ENCODE results near the gene TXNDC15.

Gene TXNDC15

DNA sequence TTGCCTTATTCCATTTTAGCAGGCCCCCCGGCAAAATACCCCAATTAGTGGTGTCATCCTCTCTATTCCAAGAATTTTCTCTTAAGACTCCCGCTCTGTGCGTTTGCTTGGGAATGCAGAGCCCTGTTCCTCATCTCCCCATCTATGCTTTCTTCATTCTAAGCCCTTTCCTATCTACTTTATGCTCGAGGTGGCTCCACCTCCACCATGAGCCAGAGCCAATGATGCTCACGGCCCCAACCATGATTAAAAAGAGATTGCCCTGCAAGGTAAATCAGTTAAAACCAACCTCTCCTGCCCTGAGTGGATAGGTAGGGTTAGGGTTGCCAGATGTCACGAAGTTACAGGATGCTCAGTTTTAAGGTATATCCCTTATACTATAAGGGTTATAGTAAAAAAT lies 677 bp upstream of the TXNDC15 start:
- peaks cover 31% of the 10 kb centered on the region for H3K79me2 ChIP-seq (ENCODE audit: insufficient read depth, low read length)
- H3K4me2 ChIP-seq (ENCODE audit: low read depth, low read length, poor library complexity, severe bottlenecking), result peak overlapping the region; percentile 86
- H4K20me1 ChIP-seq (ENCODE audit: low read depth, low read length), result no peaks in the 10 kb centered on the region
- peak overlapping the region; percentile 94 for H3K9ac ChIP-seq (ENCODE audit: low read length)
- H3F3A ChIP-seq (ENCODE audit: insufficient read depth), result peaks cover 5% of the 10 kb centered on the region; the same call in 1 of the 2 replicates
- peak overlapping the region; percentile 69 for H3K27ac ChIP-seq (ENCODE audit: low read depth, low read length)
- H3K27me3 ChIP-seq (ENCODE audit: low read length), result no peaks in the 10 kb centered on the region
- H3K9me2 ChIP-seq (replicated peaks; ENCODE audit: insufficient read depth, low read length), result no peaks in the 10 kb centered on the region
- TF ChIP-seq, protein P1, sequence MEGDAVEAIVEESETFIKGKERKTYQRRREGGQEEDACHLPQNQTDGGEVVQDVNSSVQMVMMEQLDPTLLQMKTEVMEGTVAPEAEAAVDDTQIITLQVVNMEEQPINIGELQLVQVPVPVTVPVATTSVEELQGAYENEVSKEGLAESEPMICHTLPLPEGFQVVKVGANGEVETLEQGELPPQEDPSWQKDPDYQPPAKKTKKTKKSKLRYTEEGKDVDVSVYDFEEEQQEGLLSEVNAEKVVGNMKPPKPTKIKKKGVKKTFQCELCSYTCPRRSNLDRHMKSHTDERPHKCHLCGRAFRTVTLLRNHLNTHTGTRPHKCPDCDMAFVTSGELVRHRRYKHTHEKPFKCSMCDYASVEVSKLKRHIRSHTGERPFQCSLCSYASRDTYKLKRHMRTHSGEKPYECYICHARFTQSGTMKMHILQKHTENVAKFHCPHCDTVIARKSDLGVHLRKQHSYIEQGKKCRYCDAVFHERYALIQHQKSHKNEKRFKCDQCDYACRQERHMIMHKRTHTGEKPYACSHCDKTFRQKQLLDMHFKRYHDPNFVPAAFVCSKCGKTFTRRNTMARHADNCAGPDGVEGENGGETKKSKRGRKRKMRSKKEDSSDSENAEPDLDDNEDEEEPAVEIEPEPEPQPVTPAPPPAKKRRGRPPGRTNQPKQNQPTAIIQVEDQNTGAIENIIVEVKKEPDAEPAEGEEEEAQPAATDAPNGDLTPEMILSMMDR (IDR thresholded peaks at IDR 0.05; ENCODE audit: insufficient read depth, low read length, poor library complexity, severe bottlenecking), result no peak
- no peak for TF ChIP-seq EZH2phosphoT487 (conservative IDR thresholded peaks at IDR 0.05; ENCODE audit: low read length)
- peak overlapping the region; percentile 61 for H3K4me3 ChIP-seq (ENCODE audit: insufficient read depth, low read length, poor library complexity, severe bottlenecking)
- H3K9me3 ChIP-seq (ENCODE audit: insufficient read depth, low read length), result no peaks in the 10 kb centered on the region
- peak overlapping the region; percentile 99 for H2AFZ ChIP-seq (ENCODE audit: low read depth, low read length, severe bottlenecking)
- no peaks in the 10 kb centered on the region for H3K36me3 ChIP-seq (ENCODE audit: low read length)

GRCh38 chr5:134874831-134875655 lies 872 bp downstream of the TXNDC15 start:
- no peaks in the 10 kb centered on the region for H3K27me3 ChIP-seq (ENCODE audit: low read length)
- TF ChIP-seq, protein P1 (IDR thresholded peaks at IDR 0.05; ENCODE audit: insufficient read depth, low read length, poor library complexity, severe bottlenecking), result no peak
- no peak for TF ChIP-seq EZH2phosphoT487 (conservative IDR thresholded peaks at IDR 0.05; ENCODE audit: low read length)
- no peaks in the 10 kb centered on the region for H3K36me3 ChIP-seq (ENCODE audit: low read length)
- no peaks in the 10 kb centered on the region for H4K20me1 ChIP-seq (ENCODE audit: low read depth, low read length)
- H2AFZ ChIP-seq (ENCODE audit: low read depth, low read length, severe bottlenecking), result peak overlapping the region; percentile 99
- H3F3A ChIP-seq (ENCODE audit: insufficient read depth), result peaks cover 5% of the 10 kb centered on the region; the same call in 1 of the 2 replicates
- H3K9me2 ChIP-seq (replicated peaks; ENCODE audit: insufficient read depth, low read length), result no peaks in the 10 kb centered on the region
- H3K9ac ChIP-seq (ENCODE audit: low read length), result peak overlapping the region; percentile 94
- no peaks in the 10 kb centered on the region for H3K9me3 ChIP-seq (ENCODE audit: insufficient read depth, low read length)
- H3K4me2 ChIP-seq (ENCODE audit: low read depth, low read length, poor library complexity, severe bottlenecking), result peak overlapping the region; percentile 86
- peaks cover 45% of the 10 kb centered on the region for H3K79me2 ChIP-seq (ENCODE audit: insufficient read depth, low read length)
- peak overlapping the region; percentile 69 for H3K27ac ChIP-seq (ENCODE audit: low read depth, low read length)
- peak overlapping the region; percentile 61 for H3K4me3 ChIP-seq (ENCODE audit: insufficient read depth, low read length, poor library complexity, severe bottlenecking)

GRCh38 chr5:134877159-134877558 lies 3.0 kb downstream of the TXNDC15 start:
- H3K27ac ChIP-seq (ENCODE audit: low read depth, low read length), result no peak overlapping the region; the same call in 1 of the 2 replicates
- no peaks in the 10 kb centered on the region for H4K20me1 ChIP-seq (ENCODE audit: low read depth, low read length)
- peaks cover 54% of the 10 kb centered on the region for H3K79me2 ChIP-seq (ENCODE audit: insufficient read depth, low read length)
- H3K9me3 ChIP-seq (ENCODE audit: insufficient read depth, low read length), result no peaks in the 10 kb centered on the region
- no peak overlapping the region for H2AFZ ChIP-seq (ENCODE audit: low read depth, low read length, severe bottlenecking)
- no peak overlapping the region for H3K4me3 ChIP-seq (ENCODE audit: insufficient read depth, low read length, poor library complexity, severe bottlenecking)
- H3K4me2 ChIP-seq (ENCODE audit: low read depth, low read length, poor library complexity, severe bottlenecking), result no peak overlapping the region
- H3K9ac ChIP-seq (ENCODE audit: low read length), result no peak overlapping the region; the same call in 1 of the 2 replicates
- peaks cover 9% of the 10 kb centered on the region; the same call in 1 of the 2 replicates for H3F3A ChIP-seq (ENCODE audit: insufficient read depth)
- no peaks in the 10 kb centered on the region for H3K27me3 ChIP-seq (ENCODE audit: low read length)
- H3K36me3 ChIP-seq (ENCODE audit: low read length), result no peaks in the 10 kb centered on the region
- H3K9me2 ChIP-seq (replicated peaks; ENCODE audit: insufficient read depth, low read length), result no peaks in the 10 kb centered on the region
- no peak for TF ChIP-seq EZH2phosphoT487 (conservative IDR thresholded peaks at IDR 0.05; ENCODE audit: low read length)
- TF ChIP-seq, protein P1 (IDR thresholded peaks at IDR 0.05; ENCODE audit: insufficient read depth, low read length, poor library complexity, severe bottlenecking), result no peak

Data from SU-DHL-6 (cell line).